22Rv1 (cell line): ENCODE results near the gene KRT12.

Experiments
- CTCF ChIP-seq: fragments of 450-650 bp; IDR thresholded peaks from 2 replicates; pipeline ENCODE4 v1.5.1; 2017; ENCODE audit warnings: mild to moderate bottlenecking
- ZFX ChIP-seq: fragments of 450-650 bp; IDR thresholded peaks from 2 replicates; pipeline ENCODE4 v1.6.1; 2017; ENCODE audit warnings: antibody characterized with exemption, borderline replicate concordance

GRCh38 chr17:40850293-40850972 is 16.6 kb downstream of the KRT12 start:
- TF ChIP-seq CTCF (no peak), ZFX (no peak)
